ENCODE measurements around the gene OLFM3.

Gene OLFM3

GRCh38 chr1:101843160-101843559 lies 153.6 kb downstream of the OLFM3 start:
- no peak for DNase-seq

GRCh38 chr1:101841824-101842223 lies 154.9 kb downstream of the OLFM3 start:
- no peak for DNase-seq

GRCh38 chr1:101835988-101836387 lies 160.7 kb downstream of the OLFM3 start:
- DNase-seq: no peak

- DNase-seq: no peak
Measured at GRCh38 chr1:101833312-101833711, 163.4 kb downstream of the OLFM3 start.

GRCh38 chr1:101826416-101826815 lies 170.3 kb downstream of the OLFM3 start:
- DNase-seq: no peak

GRCh38 chr1:101820071-101820470 lies 176.7 kb downstream of the OLFM3 start:
- no peak for DNase-seq

GRCh38 chr1:101816262-101816661 lies 180.5 kb downstream of the OLFM3 start:
- DNase-seq: no peak

- no peak for DNase-seq
Measured at GRCh38 chr1:101798417-101798816, 198.3 kb downstream of the OLFM3 start.

GRCh38 chr1:101797722-101798121 lies 199.0 kb downstream of the OLFM3 start:
- no peak for DNase-seq

- DNase-seq: no peak
Measured at GRCh38 chr1:101781201-101781831, 215.4 kb downstream of the OLFM3 start.

GRCh38 chr1:101769520-101769919 lies 227.2 kb downstream of the OLFM3 start:
- DNase-seq: no peak

GRCh38 chr1:101757985-101758384 lies 238.7 kb downstream of the OLFM3 start:
- DNase-seq: no peak

GRCh38 chr1:101756411-101756810 lies 240.3 kb downstream of the OLFM3 start:
- DNase-seq: no peak

Data from stimulated activated CD4-positive, alpha-beta T cell treated with anti-CD3 and anti-CD28 coated beads, Interleukin-4, amount 100 ng/mL, for 4 hours (primary cell).